HepG2 (cell line): ENCODE results near the gene REM2. TPM values are rescaled to one million over a fixed set of nuclear protein-coding genes. Genes with fewer than 3 reads are reported as not detected.

Experiments used
- ATF7-NPFF ChIP-seq: sonication (generic); formaldehyde crosslinking; IDR thresholded peaks from 2 replicates; pipeline ENCODE4 v1.8.1; 2023; ENCODE audit warnings: mild to moderate bottlenecking, low read depth, missing genetic modification reagents, moderate library complexity
- EZH2 ChIP-seq: conservative IDR thresholded peaks from 2 replicates; pipeline ENCODE4 v1.6.1; 2012; ENCODE audit warnings: mild to moderate bottlenecking, low read depth, low read length, moderate library complexity
- MLX ChIP-seq: IDR thresholded peaks from 2 replicates; pipeline ENCODE4 v1.6.1; 2016
- PHF8 ChIP-seq: sonication (generic); formaldehyde crosslinking; IDR thresholded peaks from 2 replicates; pipeline ENCODE4 v1.5.0; 2020; ENCODE audit warnings: missing genetic modification reagents
- SKIL ChIP-seq: sonication (generic); formaldehyde crosslinking; IDR thresholded peaks from 2 replicates; pipeline ENCODE4 v1.8.0; 2022; ENCODE audit warnings: missing genetic modification reagents, mild to moderate bottlenecking, moderate library complexity, borderline replicate concordance
- SP1 ChIP-seq, 2 experiments: fragments of 450-650 bp in 1 of 2; sonication (generic) in 1 of 2; formaldehyde crosslinking in 1 of 2; IDR thresholded peaks; 2 replicates each; pipeline versions ENCODE4 v1.4.0 to v1.6.1; 2016 to 2020; ENCODE audit warnings: missing genetic modification reagents in 1 of 2
- TBX3 ChIP-seq: fragments of 450-650 bp; IDR thresholded peaks from 2 replicates; pipeline ENCODE4 v1.6.1; 2017; ENCODE audit warnings: antibody characterized with exemption, mild to moderate bottlenecking, inconsistent platforms, borderline replicate concordance
- YEATS2 ChIP-seq: sonication (generic); formaldehyde crosslinking; IDR thresholded peaks from 2 replicates; pipeline ENCODE4 v1.4.0; 2020; ENCODE audit warnings: missing genetic modification reagents, borderline replicate concordance
- ZFP36L2 ChIP-seq: sonication (generic); formaldehyde crosslinking; IDR thresholded peaks from 2 replicates; pipeline ENCODE4 v1.4.0; 2020; ENCODE audit warnings: missing genetic modification reagents
- ZNF12 ChIP-seq: sonication (generic); formaldehyde crosslinking; IDR thresholded peaks from 2 replicates; pipeline ENCODE4 v1.5.0; 2020; ENCODE audit warnings: missing genetic modification reagents
- ZNF234 ChIP-seq: sonication (generic); formaldehyde crosslinking; conservative IDR thresholded peaks from 2 replicates; pipeline ENCODE4 v1.5.1; 2020; ENCODE audit warnings: mild to moderate bottlenecking, missing genetic modification reagents
- ZNF253 ChIP-seq: sonication (generic); formaldehyde crosslinking; IDR thresholded peaks from 2 replicates; pipeline ENCODE4 v1.8.0; 2022; ENCODE audit warnings: mild to moderate bottlenecking, missing genetic modification reagents, borderline replicate concordance
- ZNF34 ChIP-seq: sonication (generic); formaldehyde crosslinking; IDR thresholded peaks from 2 replicates; pipeline ENCODE4 v1.4.0; 2020; ENCODE audit warnings: mild to moderate bottlenecking, missing genetic modification reagents, borderline replicate concordance
- ZNF501 ChIP-seq: sonication (generic); formaldehyde crosslinking; IDR thresholded peaks from 2 replicates; pipeline ENCODE4 v1.5.1; 2020; ENCODE audit warnings: mild to moderate bottlenecking, moderate library complexity, missing genetic modification reagents
- ZNF530 ChIP-seq: sonication (generic); formaldehyde crosslinking; IDR thresholded peaks from 2 replicates; pipeline ENCODE4 v1.5.0; 2020; ENCODE audit warnings: low read depth, mild to moderate bottlenecking, missing genetic modification reagents
- ZNF577 ChIP-seq: sonication (generic); formaldehyde crosslinking; IDR thresholded peaks from 2 replicates; pipeline ENCODE4 v1.4.0; 2020; ENCODE audit warnings: mild to moderate bottlenecking, low read depth, missing genetic modification reagents, borderline replicate concordance
- ZNF747 ChIP-seq: sonication (generic); formaldehyde crosslinking; IDR thresholded peaks from 2 replicates; pipeline ENCODE4 v1.8.1; 2023; ENCODE audit warnings: missing genetic modification reagents, mild to moderate bottlenecking, borderline replicate concordance
- ZNF772 ChIP-seq: sonication (generic); formaldehyde crosslinking; IDR thresholded peaks from 2 replicates; pipeline ENCODE4 v1.5.0; 2020; ENCODE audit warnings: mild to moderate bottlenecking, missing genetic modification reagents
- ZNF776 ChIP-seq: sonication (generic); formaldehyde crosslinking; IDR thresholded peaks from 2 replicates; pipeline ENCODE4 v1.4.0; 2020; ENCODE audit warnings: mild to moderate bottlenecking, missing genetic modification reagents
- ZSCAN25 ChIP-seq: sonication (generic); formaldehyde crosslinking; IDR thresholded peaks from 2 replicates; pipeline ENCODE4 v1.8.0; 2022; ENCODE audit warnings: mild to moderate bottlenecking, missing genetic modification reagents
- ZSCAN31 ChIP-seq: sonication (generic); formaldehyde crosslinking; IDR thresholded peaks from 2 replicates; pipeline ENCODE4 v1.5.0; 2020; ENCODE audit warnings: low read depth, mild to moderate bottlenecking, missing genetic modification reagents
- polyA plus RNA-seq, 8 experiments: library from polyadenylated mRNA; depleted of rRNA in 3 of 8; stranded (reverse) in 7 of 8; unstranded in 1 of 8; fragments of >200 nt; fragmentation: Illumina TruSeq in 4 of 8; extraction: Trizol in 4 of 8; gene quantifications; 2 replicates each; pipeline versions ENCODE4 v1.2.1 to v1.2.3, GENCODE V29; 2011 to 2016; ENCODE audit warnings: low read depth in 4 of 8, missing spikeins in 1 of 8, mixed read lengths in 1 of 8; ENCODE audit not compliant: insufficient read depth in 1 of 8
- total RNA-seq, 5 experiments: library from RNA; depleted of rRNA; stranded (reverse); fragments of >200 nt; fragmentation: Illumina TruSeq; extraction: Trizol; gene quantifications; 2 replicates each; pipeline ENCODE4 v1.2.3, GENCODE V29; 2016; ENCODE audit warnings: low read depth in 1 of 5
- TF ChIP-seq, protein P1 (sequence below): IDR thresholded peaks from 2 replicates; pipeline ENCODE4 v1.6.1; 2016
- TF ChIP-seq, protein P2 (sequence below): sonication (generic); formaldehyde crosslinking; IDR thresholded peaks from 2 replicates; pipeline ENCODE4 v1.4.0; 2020; ENCODE audit warnings: missing genetic modification reagents

The REM2 gene
- total and polyA plus RNA-seq, 2 of the 13 experiments (the other 11 are each of a cell fraction or from before 2014, with no cell fraction given): 0.20 TPM; not detected in 1

DNA sequence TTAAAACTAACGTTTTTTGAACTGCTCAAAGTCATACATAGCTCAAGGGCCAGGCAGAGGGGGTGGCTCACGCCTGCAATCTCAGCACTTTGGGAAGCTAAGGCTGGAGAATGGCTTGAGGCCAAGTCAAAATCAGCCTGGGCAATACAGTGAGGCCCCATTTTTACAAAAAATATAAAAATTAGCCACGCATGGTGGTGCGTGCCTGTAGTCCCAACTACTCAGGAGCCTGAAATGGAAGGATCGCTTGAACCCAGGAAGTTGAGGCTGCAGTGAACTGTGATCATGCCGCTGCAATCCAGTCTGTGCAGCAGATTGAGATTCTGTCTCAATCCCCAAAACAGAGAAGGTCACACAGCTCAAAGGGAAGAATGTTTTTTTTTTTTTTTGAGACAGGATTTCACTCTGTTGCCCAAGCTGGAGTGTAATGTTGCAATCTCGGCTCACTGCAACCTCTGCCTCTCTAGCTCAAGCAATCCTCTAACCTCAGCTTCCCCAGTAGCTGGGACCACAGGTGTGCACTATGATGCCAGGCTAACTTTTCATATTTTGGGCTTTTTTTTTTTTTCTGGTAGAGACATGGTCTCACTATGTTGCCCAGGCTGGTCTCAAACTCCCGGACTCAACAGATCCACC lies 33.0 kb downstream of the REM2 start (continued):
- TF ChIP-seq MLX: no peak
- no peak for TF ChIP-seq SP1 (IDR thresholded peaks at IDR 0.05)
- 0 out of 2 replicates have a peak, but pooled peaks have one; percentile 27 for TF ChIP-seq SP1 (CRISPR knock-in tag; IDR thresholded peaks at IDR 0.05)
- TF ChIP-seq ZNF772: peak; percentile 19; the same call in 1 of the 2 replicates
- TF ChIP-seq TBX3: no peak
- no peak for TF ChIP-seq ZNF747
- TF ChIP-seq ZNF501 (CRISPR knock-in tag): peak; percentile 35; the same call in 1 of the 2 replicates
- TF ChIP-seq ZNF234 (CRISPR knock-in tag): no peak
- no peak for TF ChIP-seq ZSCAN25 (CRISPR knock-in tag)
- no peak for TF ChIP-seq ZNF12
- TF ChIP-seq ZNF253 (CRISPR knock-in tag): no peak
- no peak for TF ChIP-seq ZNF34
- no peak for TF ChIP-seq ZNF577 (CRISPR knock-in tag)
- TF ChIP-seq ZNF776 (CRISPR knock-in tag): no peak
- TF ChIP-seq SKIL: no peak
- TF ChIP-seq ATF7-NPFF (CRISPR knock-in tag): no peak
- no peak for TF ChIP-seq PHF8 (CRISPR knock-in tag)
- no peak for TF ChIP-seq ZNF530 (CRISPR knock-in tag)
- TF ChIP-seq, protein P1, sequence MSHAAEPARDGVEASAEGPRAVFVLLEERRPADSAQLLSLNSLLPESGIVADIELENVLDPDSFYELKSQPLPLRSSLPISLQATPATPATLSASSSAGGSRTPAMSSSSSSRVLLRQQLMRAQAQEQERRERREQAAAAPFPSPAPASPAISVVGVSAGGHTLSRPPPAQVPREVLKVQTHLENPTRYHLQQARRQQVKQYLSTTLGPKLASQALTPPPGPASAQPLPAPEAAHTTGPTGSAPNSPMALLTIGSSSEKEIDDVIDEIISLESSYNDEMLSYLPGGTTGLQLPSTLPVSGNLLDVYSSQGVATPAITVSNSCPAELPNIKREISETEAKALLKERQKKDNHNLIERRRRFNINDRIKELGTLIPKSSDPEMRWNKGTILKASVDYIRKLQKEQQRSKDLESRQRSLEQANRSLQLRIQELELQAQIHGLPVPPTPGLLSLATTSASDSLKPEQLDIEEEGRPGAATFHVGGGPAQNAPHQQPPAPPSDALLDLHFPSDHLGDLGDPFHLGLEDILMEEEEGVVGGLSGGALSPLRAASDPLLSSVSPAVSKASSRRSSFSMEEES (CRISPR knock-in tag): no peak
- no peak for TF ChIP-seq ZSCAN31 (CRISPR knock-in tag)
- TF ChIP-seq EZH2: no peak
- TF ChIP-seq ZFP36L2 (CRISPR knock-in tag): no peak
- TF ChIP-seq, protein P2, sequence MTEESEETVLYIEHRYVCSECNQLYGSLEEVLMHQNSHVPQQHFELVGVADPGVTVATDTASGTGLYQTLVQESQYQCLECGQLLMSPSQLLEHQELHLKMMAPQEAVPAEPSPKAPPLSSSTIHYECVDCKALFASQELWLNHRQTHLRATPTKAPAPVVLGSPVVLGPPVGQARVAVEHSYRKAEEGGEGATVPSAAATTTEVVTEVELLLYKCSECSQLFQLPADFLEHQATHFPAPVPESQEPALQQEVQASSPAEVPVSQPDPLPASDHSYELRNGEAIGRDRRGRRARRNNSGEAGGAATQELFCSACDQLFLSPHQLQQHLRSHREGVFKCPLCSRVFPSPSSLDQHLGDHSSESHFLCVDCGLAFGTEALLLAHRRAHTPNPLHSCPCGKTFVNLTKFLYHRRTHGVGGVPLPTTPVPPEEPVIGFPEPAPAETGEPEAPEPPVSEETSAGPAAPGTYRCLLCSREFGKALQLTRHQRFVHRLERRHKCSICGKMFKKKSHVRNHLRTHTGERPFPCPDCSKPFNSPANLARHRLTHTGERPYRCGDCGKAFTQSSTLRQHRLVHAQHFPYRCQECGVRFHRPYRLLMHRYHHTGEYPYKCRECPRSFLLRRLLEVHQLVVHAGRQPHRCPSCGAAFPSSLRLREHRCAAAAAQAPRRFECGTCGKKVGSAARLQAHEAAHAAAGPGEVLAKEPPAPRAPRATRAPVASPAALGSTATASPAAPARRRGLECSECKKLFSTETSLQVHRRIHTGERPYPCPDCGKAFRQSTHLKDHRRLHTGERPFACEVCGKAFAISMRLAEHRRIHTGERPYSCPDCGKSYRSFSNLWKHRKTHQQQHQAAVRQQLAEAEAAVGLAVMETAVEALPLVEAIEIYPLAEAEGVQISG (CRISPR knock-in tag): peak; percentile 88
- no peak for TF ChIP-seq YEATS2 (CRISPR knock-in tag)
